Activated CD8-positive, alpha-beta T cell treated with anti-CD3 and anti-CD28 coated beads, Interleukin-2, amount 10 ng/mL, durations not matched to agents 7 days and 5 days (primary cell): ENCODE measurements around the gene R3HCC1L. TPM values are rescaled to one million over a fixed set of nuclear protein-coding genes. Genes with fewer than 3 reads are reported as not detected.
"Not testable (repeated sequence)": the region's sequence is repeated elsewhere in the genome, so short reads cannot be mapped to it uniquely, and the experiment has no call there.

Source experiments
- ATAC-seq: fragments of 150-1000 bp; cut with Tn5 transposase; one replicate; pipeline ENCODE4 v1.10.0; 2021; ENCODE audit warnings: moderate library complexity
- CTCF ChIA-PET: fragments of 350-600 bp; sonication (Branson Sonifier 250); formaldehyde crosslinking; loops from one replicate; lab custom pipeline; 2021; ENCODE audit warnings: antibody characterized with exemption; lab: Charles Lee
- POLR2A ChIA-PET: fragments of 350-600 bp; sonication (Branson Sonifier 250); formaldehyde crosslinking; loops from one replicate; lab custom pipeline; 2021; ENCODE audit warnings: antibody characterized with exemption; lab: Charles Lee
- DNase-seq: peaks from one replicate; pipeline ENCODE4 v3.0.0-alpha.2; 2020
- H3K27ac Mint-ChIP-seq: one replicate; pipeline ENCODE4 v1.8.0; 2021; ENCODE audit warnings: mild to moderate bottlenecking, mixed read lengths
- H3K27me3 Mint-ChIP-seq: one replicate; pipeline ENCODE4 v1.8.0; 2021; ENCODE audit warnings: low read depth, mixed read lengths
- H3K36me3 Mint-ChIP-seq: one replicate; pipeline ENCODE4 v1.8.0; 2021; ENCODE audit warnings: low read depth, mixed read lengths
- H3K4me1 Mint-ChIP-seq: one replicate; pipeline ENCODE4 v1.8.0; 2021; ENCODE audit warnings: low read depth, mixed read lengths
- H3K4me3 Mint-ChIP-seq: one replicate; pipeline ENCODE4 v1.8.0; 2021; ENCODE audit warnings: mild to moderate bottlenecking, mixed read lengths
- H3K9me3 Mint-ChIP-seq: one replicate; pipeline ENCODE4 v1.8.0; 2022; ENCODE audit warnings: mixed read lengths; ENCODE audit not compliant: insufficient read depth
- total RNA-seq, 2 experiments: library from RNA; stranded (reverse); gene quantifications; one replicate each; pipeline ENCODE4 v1.2.3, GENCODE V29; 2021

Gene R3HCC1L
- total RNA-seq, 2 experiments from 2014 or later, result 18.2 to 20.3 TPM

DNA sequence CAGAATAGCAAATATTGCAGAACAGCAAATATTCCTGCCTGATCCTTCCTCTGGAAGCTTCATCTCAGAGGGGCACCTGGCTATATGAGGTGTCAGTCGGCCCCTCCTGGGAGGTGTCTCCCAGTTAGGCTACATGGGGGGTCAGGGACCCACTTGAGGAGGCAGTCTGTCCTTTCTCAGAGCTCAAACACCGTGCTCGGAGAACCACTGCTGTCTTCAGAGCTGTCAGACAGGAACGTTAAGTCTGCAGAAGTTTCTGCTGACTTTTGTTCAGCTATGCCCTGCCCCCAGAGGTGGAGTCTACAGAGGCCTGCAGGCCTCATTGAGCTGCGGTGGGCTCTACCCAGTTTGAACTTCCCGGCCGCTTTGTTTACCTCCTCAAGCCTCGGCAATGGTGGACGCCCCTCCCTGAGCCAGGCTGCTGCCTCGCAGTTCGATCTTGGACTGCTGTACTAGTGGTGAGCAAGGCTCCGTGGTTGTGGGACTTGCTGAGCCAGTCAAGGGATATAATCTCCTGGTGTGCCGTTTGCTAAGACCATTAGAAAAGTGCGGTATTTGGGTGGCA lies 48.0 kb downstream of the R3HCC1L start:
- not testable (repeated sequence) for ATAC-seq, H3K27ac Mint-ChIP-seq, DNase-seq, H3K4me3 Mint-ChIP-seq, H3K9me3 Mint-ChIP-seq, H3K27me3 Mint-ChIP-seq
- Mint-ChIP-seq H3K36me3 (peaks cover 85% of the 10 kb centered on the region), H3K4me1 (peaks cover 30% of the 10 kb centered on the region)
- POLR2A ChIA-PET, result interaction anchor here (1.0 kb wide), 1 partner anchor 23 kb away, joined by 3 read pairs; no protein-coding TSS in a partner anchor
- CTCF ChIA-PET, result interaction anchor here (1.5 to 2.5 kb wide), 2 partner anchors 12 to 15 kb away, joined by 3 to 12 read pairs; no protein-coding TSS in a partner anchor

GRCh38 chr10:98186681-98187080 lies 52.2 kb downstream of the R3HCC1L start:
- no peaks in the 10 kb centered on the region for H3K27me3 Mint-ChIP-seq
- ATAC-seq, result no peak
- H3K9me3 Mint-ChIP-seq, result no peaks in the 10 kb centered on the region
- H3K36me3 Mint-ChIP-seq, result peaks cover 71% of the 10 kb centered on the region
- no peak for DNase-seq
- H3K27ac Mint-ChIP-seq, result no peak overlapping the region
- CTCF ChIA-PET, result interaction anchor here (0.8 to 1.4 kb wide), 3 partner anchors 12 to 280 kb away, joined by 3 to 6 read pairs (median 3); no protein-coding TSS in a partner anchor
- POLR2A ChIA-PET, result no interaction called here
- H3K4me3 Mint-ChIP-seq, result no peak overlapping the region
- peaks cover 13% of the 10 kb centered on the region for H3K4me1 Mint-ChIP-seq

- H3K27ac Mint-ChIP-seq, ATAC-seq, CTCF ChIA-PET, H3K4me3 Mint-ChIP-seq, H3K27me3 Mint-ChIP-seq, H3K4me1 Mint-ChIP-seq, DNase-seq, POLR2A ChIA-PET, H3K9me3 Mint-ChIP-seq: not testable (repeated sequence)
- H3K36me3 Mint-ChIP-seq, result peaks cover 61% of the 10 kb centered on the region
Measured at GRCh38 chr10:98190773-98191172, 56.3 kb downstream of the R3HCC1L start.

GRCh38 chr10:98193037-98193436 lies 58.6 kb downstream of the R3HCC1L start:
- DNase-seq (no peak), ATAC-seq (no peak)
- ChIA-PET POLR2A (no interaction called here), CTCF (no interaction called here)
- H3K27me3 Mint-ChIP-seq, result no peaks in the 10 kb centered on the region
- H3K27ac Mint-ChIP-seq, result no peak overlapping the region
- peaks cover 51% of the 10 kb centered on the region for H3K36me3 Mint-ChIP-seq
- no peak overlapping the region for H3K4me3 Mint-ChIP-seq
- peaks cover 5% of the 10 kb centered on the region for H3K9me3 Mint-ChIP-seq
- peaks cover 5% of the 10 kb centered on the region for H3K4me1 Mint-ChIP-seq

- H3K36me3 Mint-ChIP-seq, result peaks cover 47% of the 10 kb centered on the region
- DNase-seq (no peak), ATAC-seq (no peak)
- no peak overlapping the region for H3K4me3 Mint-ChIP-seq
- H3K9me3 Mint-ChIP-seq, result peaks cover 5% of the 10 kb centered on the region
- H3K27ac Mint-ChIP-seq, result no peak overlapping the region
- H3K27me3 Mint-ChIP-seq, result no peaks in the 10 kb centered on the region
- ChIA-PET CTCF (no interaction called here), POLR2A (no interaction called here)
- H3K4me1 Mint-ChIP-seq, result peaks cover 5% of the 10 kb centered on the region
Measured at GRCh38 chr10:98194633-98195032, 60.2 kb downstream of the R3HCC1L start.

- ATAC-seq, result no peak
- no peak overlapping the region for H3K27ac Mint-ChIP-seq
- CTCF ChIA-PET, result interaction anchor here (2.6 kb wide), 1 partner anchor 25 kb away, joined by 13 read pairs; no protein-coding TSS in a partner anchor
Measured at GRCh38 chr10:98195120-98195519, 60.7 kb downstream of the R3HCC1L start.

GRCh38 chr10:98196985-98197384 lies 62.5 kb downstream of the R3HCC1L start:
- H3K27ac Mint-ChIP-seq, result no peak overlapping the region
- peaks cover 5% of the 10 kb centered on the region for H3K9me3 Mint-ChIP-seq
- DNase-seq (no peak), ATAC-seq (no peak)
- H3K36me3 Mint-ChIP-seq, result peaks cover 30% of the 10 kb centered on the region
- H3K4me3 Mint-ChIP-seq, result no peak overlapping the region
- CTCF ChIA-PET, result interaction anchor here (2.6 kb wide), 1 partner anchor 27 kb away, joined by 13 read pairs; no protein-coding TSS in a partner anchor
- H3K27me3 Mint-ChIP-seq, result no peaks in the 10 kb centered on the region
- peaks cover 5% of the 10 kb centered on the region for H3K4me1 Mint-ChIP-seq
- POLR2A ChIA-PET, result no interaction called here

More at GRCh38 chr10:98195120-98195519, 60.7 kb downstream of the R3HCC1L start:
- Mint-ChIP-seq H3K4me3 (no peak overlapping the region), H3K36me3 (peaks cover 42% of the 10 kb centered on the region), H3K27me3 (no peaks in the 10 kb centered on the region), H3K4me1 (peaks cover 5% of the 10 kb centered on the region), H3K9me3 (peaks cover 5% of the 10 kb centered on the region)
- POLR2A ChIA-PET, result no interaction called here
- DNase-seq, result no peak

- POLR2A ChIA-PET, result no interaction called here
- H3K27ac Mint-ChIP-seq, result no peak overlapping the region
- peaks cover 9% of the 10 kb centered on the region for H3K36me3 Mint-ChIP-seq
- no peaks in the 10 kb centered on the region for H3K27me3 Mint-ChIP-seq
- no peak for ATAC-seq
- no peaks in the 10 kb centered on the region for H3K4me1 Mint-ChIP-seq
- CTCF ChIA-PET, result no interaction called here
- no peaks in the 10 kb centered on the region for H3K9me3 Mint-ChIP-seq
- DNase-seq, result no peak
- no peak overlapping the region for H3K4me3 Mint-ChIP-seq
Measured at GRCh38 chr10:98201760-98202159, 67.3 kb downstream of the R3HCC1L start.

- Mint-ChIP-seq H3K27ac (no peak overlapping the region), H3K27me3 (no peaks in the 10 kb centered on the region), H3K4me1 (no peaks in the 10 kb centered on the region), H3K36me3 (peaks cover 7% of the 10 kb centered on the region), H3K4me3 (no peak overlapping the region), H3K9me3 (no peaks in the 10 kb centered on the region)
- no peak for ATAC-seq
- POLR2A ChIA-PET, result no interaction called here
- CTCF ChIA-PET, result no interaction called here
- no peak for DNase-seq
Measured at GRCh38 chr10:98202378-98202777, 67.9 kb downstream of the R3HCC1L start.

- Mint-ChIP-seq H3K36me3 (peaks cover 23% of the 10 kb centered on the region), H3K4me1 (no peaks in the 10 kb centered on the region), H3K9me3 (no peaks in the 10 kb centered on the region), H3K4me3 (no peak overlapping the region), H3K27me3 (no peaks in the 10 kb centered on the region), H3K27ac (no peak overlapping the region)
- no peak for DNase-seq
- ChIA-PET CTCF (interaction anchor here (1.0 kb wide), 2 partner anchors 35 to 168 kb away, joined by 3 to 5 read pairs; no protein-coding TSS in a partner anchor), POLR2A (interaction anchor here (0.8 kb wide), 1 partner anchor 40 kb away, joined by 4 read pairs; no protein-coding TSS in a partner anchor)
- ATAC-seq, result no peak
Measured at GRCh38 chr10:98205351-98205750, 70.9 kb downstream of the R3HCC1L start.

- ChIA-PET CTCF (no interaction called here), POLR2A (no interaction called here)
- no peak overlapping the region for H3K27ac Mint-ChIP-seq
- H3K27me3 Mint-ChIP-seq, result no peaks in the 10 kb centered on the region
- ATAC-seq, result no peak
- no peak for DNase-seq
- H3K36me3 Mint-ChIP-seq, result peaks cover 38% of the 10 kb centered on the region
- H3K9me3 Mint-ChIP-seq, result no peaks in the 10 kb centered on the region
- H3K4me1 Mint-ChIP-seq, result peaks cover 4% of the 10 kb centered on the region
- H3K4me3 Mint-ChIP-seq, result no peak overlapping the region
Measured at GRCh38 chr10:98208925-98209324, 74.5 kb downstream of the R3HCC1L start.

- ATAC-seq (no peak), DNase-seq (no peak)
- Mint-ChIP-seq H3K27me3 (no peaks in the 10 kb centered on the region), H3K36me3 (peaks cover 39% of the 10 kb centered on the region), H3K9me3 (no peaks in the 10 kb centered on the region), H3K27ac (no peak overlapping the region), H3K4me1 (peaks cover 4% of the 10 kb centered on the region), H3K4me3 (no peak overlapping the region)
- POLR2A ChIA-PET, result no interaction called here
- CTCF ChIA-PET, result no interaction called here
Measured at GRCh38 chr10:98209441-98209840, 75.0 kb downstream of the R3HCC1L start.
